Measurements from ENCODE around the gene GRIK1. TPM values are rescaled to one million over a fixed set of nuclear protein-coding genes. Genes with fewer than 3 reads are reported as not detected.

GRIK1 gene
- total RNA-seq, 1 donor from 2014 or later = not detected

GRCh38 chr21:29578306-29578705 lies 361.5 kb downstream of the GRIK1 start:
- DNase-seq (ENCODE audit: extremely low spot score, unreplicated experiment) = no peak
- H3K27ac Mint-ChIP-seq (ENCODE audit: unreplicated experiment) = no peak overlapping the region
- no peaks in the 10 kb centered on the region for H3K4me1 Mint-ChIP-seq (ENCODE audit: unreplicated experiment)
- H3K27me3 Mint-ChIP-seq (ENCODE audit: unreplicated experiment) = no peaks in the 10 kb centered on the region
- no peaks in the 10 kb centered on the region for H3K9me3 Mint-ChIP-seq (ENCODE audit: unreplicated experiment)
- peaks cover 3% of the 10 kb centered on the region for H3K36me3 Mint-ChIP-seq (ENCODE audit: unreplicated experiment)
- no peak for TF ChIP-seq CTCF (IDR thresholded peaks at IDR 0.05)
- no peak overlapping the region for H3K4me3 Mint-ChIP-seq (ENCODE audit: unreplicated experiment)

- no peaks in the 10 kb centered on the region for H3K4me1 Mint-ChIP-seq (ENCODE audit: unreplicated experiment)
- no peak for DNase-seq (ENCODE audit: extremely low spot score, unreplicated experiment)
- H3K27me3 Mint-ChIP-seq (ENCODE audit: unreplicated experiment) = no peaks in the 10 kb centered on the region
- H3K9me3 Mint-ChIP-seq (ENCODE audit: unreplicated experiment) = no peaks in the 10 kb centered on the region
- TF ChIP-seq CTCF (IDR thresholded peaks at IDR 0.05) = no peak
- no peak overlapping the region for H3K27ac Mint-ChIP-seq (ENCODE audit: unreplicated experiment)
- H3K4me3 Mint-ChIP-seq (ENCODE audit: unreplicated experiment) = no peak overlapping the region
- H3K36me3 Mint-ChIP-seq (ENCODE audit: unreplicated experiment) = peaks cover 3% of the 10 kb centered on the region
Measured at GRCh38 chr21:29571949-29572348, 367.8 kb downstream of the GRIK1 start.

GRCh38 chr21:29568020-29568697 lies 371.6 kb downstream of the GRIK1 start:
- H3K4me3 Mint-ChIP-seq (ENCODE audit: unreplicated experiment) = no peak overlapping the region
- no peaks in the 10 kb centered on the region for H3K9me3 Mint-ChIP-seq (ENCODE audit: unreplicated experiment)
- no peaks in the 10 kb centered on the region for H3K4me1 Mint-ChIP-seq (ENCODE audit: unreplicated experiment)
- H3K27ac Mint-ChIP-seq (ENCODE audit: unreplicated experiment) = no peak overlapping the region
- H3K36me3 Mint-ChIP-seq (ENCODE audit: unreplicated experiment) = no peaks in the 10 kb centered on the region
- no peaks in the 10 kb centered on the region for H3K27me3 Mint-ChIP-seq (ENCODE audit: unreplicated experiment)
- DNase-seq (ENCODE audit: extremely low spot score, unreplicated experiment) = no peak
- TF ChIP-seq CTCF (IDR thresholded peaks at IDR 0.05) = no peak

- Mint-ChIP-seq H3K36me3 (ENCODE audit: unreplicated experiment) (no peaks in the 10 kb centered on the region), H3K9me3 (ENCODE audit: unreplicated experiment) (no peaks in the 10 kb centered on the region), H3K4me3 (ENCODE audit: unreplicated experiment) (no peak overlapping the region), H3K27ac (ENCODE audit: unreplicated experiment) (no peak overlapping the region), H3K4me1 (ENCODE audit: unreplicated experiment) (no peaks in the 10 kb centered on the region), H3K27me3 (ENCODE audit: unreplicated experiment) (no peaks in the 10 kb centered on the region)
- no peak for DNase-seq (ENCODE audit: extremely low spot score, unreplicated experiment)
- no peak for TF ChIP-seq CTCF (IDR thresholded peaks at IDR 0.05)
Measured at GRCh38 chr21:29557931-29558725, 381.7 kb downstream of the GRIK1 start.

- no peaks in the 10 kb centered on the region for H3K9me3 Mint-ChIP-seq (ENCODE audit: unreplicated experiment)
- no peak for TF ChIP-seq CTCF (IDR thresholded peaks at IDR 0.05)
- H3K4me3 Mint-ChIP-seq (ENCODE audit: unreplicated experiment) = no peak overlapping the region
- no peaks in the 10 kb centered on the region for H3K4me1 Mint-ChIP-seq (ENCODE audit: unreplicated experiment)
- no peak overlapping the region for H3K27ac Mint-ChIP-seq (ENCODE audit: unreplicated experiment)
- DNase-seq (ENCODE audit: extremely low spot score, unreplicated experiment) = no peak
- H3K27me3 Mint-ChIP-seq (ENCODE audit: unreplicated experiment) = no peaks in the 10 kb centered on the region
- no peaks in the 10 kb centered on the region for H3K36me3 Mint-ChIP-seq (ENCODE audit: unreplicated experiment)
Measured at GRCh38 chr21:29557200-29557599, 382.6 kb downstream of the GRIK1 start.
